Vagina (tissue), 2 donors: ENCODE data around the gene WNT9A.

Source experiments
- CTCF ChIP-seq, 3 experiments: fragments of 450-650 bp in 2 of 3; fragments of 200-600 bp in 1 of 3; sonication (generic) in 1 of 3; IDR thresholded peaks; one replicate each; pipeline ENCODE4 v1.5.1; 2017 to 2019; ENCODE audit warnings: antibody characterized with exemption in 3 of 3, mild to moderate bottlenecking in 2 of 3, moderate library complexity in 2 of 3
- POLR2A ChIP-seq, 2 donors: fragments of 450-650 bp; IDR thresholded peaks; one replicate each; pipeline ENCODE4 v1.6.1; 2017; ENCODE audit warnings: antibody characterized with exemption in 2 of 2, mild to moderate bottlenecking in 2 of 2, moderate library complexity in 2 of 2
- POLR2AphosphoS5 ChIP-seq, 2 donors: sonication (generic); formaldehyde crosslinking; IDR thresholded peaks; one replicate each; pipeline ENCODE4 v1.9.0; 2017; ENCODE audit warnings: antibody characterized with exemption in 2 of 2, mild to moderate bottlenecking in 2 of 2, low read depth in 1 of 2; ENCODE audit not compliant: insufficient read depth in 1 of 2

GRCh38 chr1:227922501-227923352, 25.0 kb downstream of the WNT9A start:
- TF ChIP-seq CTCF (IDR thresholded peaks at IDR 0.05) (no peak), POLR2A (IDR thresholded peaks at IDR 0.05) (no peak), POLR2AphosphoS5 (IDR thresholded peaks at IDR 0.05; ENCODE audit: insufficient read depth in 1 of 2, low read depth in 1 of 2) (no peak)
